22Rv1 (cell line): Measurements from ENCODE around the gene PAM16.

Experiments used
- H3K27ac ChIP-seq: fragments of 450-650 bp; 2 replicates; pipeline ENCODE4 v1.5.1; 2017
- ZFX ChIP-seq: fragments of 450-650 bp; IDR thresholded peaks from 2 replicates; pipeline ENCODE4 v1.6.1; 2017; ENCODE audit warnings: antibody characterized with exemption, borderline replicate concordance
- TF ChIP-seq, protein P1 (sequence below): fragments of 450-650 bp; IDR thresholded peaks from 2 replicates; pipeline ENCODE4 v1.5.1; 2017; ENCODE audit warnings: mild to moderate bottlenecking

PAM16 gene

GRCh38 chr16:4381935-4382794, 31.0 kb upstream of the PAM16 start:
- no peak overlapping the region for H3K27ac ChIP-seq
- TF ChIP-seq ZFX: no peak
- TF ChIP-seq, protein P1, sequence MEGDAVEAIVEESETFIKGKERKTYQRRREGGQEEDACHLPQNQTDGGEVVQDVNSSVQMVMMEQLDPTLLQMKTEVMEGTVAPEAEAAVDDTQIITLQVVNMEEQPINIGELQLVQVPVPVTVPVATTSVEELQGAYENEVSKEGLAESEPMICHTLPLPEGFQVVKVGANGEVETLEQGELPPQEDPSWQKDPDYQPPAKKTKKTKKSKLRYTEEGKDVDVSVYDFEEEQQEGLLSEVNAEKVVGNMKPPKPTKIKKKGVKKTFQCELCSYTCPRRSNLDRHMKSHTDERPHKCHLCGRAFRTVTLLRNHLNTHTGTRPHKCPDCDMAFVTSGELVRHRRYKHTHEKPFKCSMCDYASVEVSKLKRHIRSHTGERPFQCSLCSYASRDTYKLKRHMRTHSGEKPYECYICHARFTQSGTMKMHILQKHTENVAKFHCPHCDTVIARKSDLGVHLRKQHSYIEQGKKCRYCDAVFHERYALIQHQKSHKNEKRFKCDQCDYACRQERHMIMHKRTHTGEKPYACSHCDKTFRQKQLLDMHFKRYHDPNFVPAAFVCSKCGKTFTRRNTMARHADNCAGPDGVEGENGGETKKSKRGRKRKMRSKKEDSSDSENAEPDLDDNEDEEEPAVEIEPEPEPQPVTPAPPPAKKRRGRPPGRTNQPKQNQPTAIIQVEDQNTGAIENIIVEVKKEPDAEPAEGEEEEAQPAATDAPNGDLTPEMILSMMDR: no peak

- H3K27ac ChIP-seq: no peak overlapping the region
- TF ChIP-seq, protein P1: no peak
- no peak for TF ChIP-seq ZFX
These were observed 30.2 kb upstream of the PAM16 start for GRCh38 chr16:4381072-4381934.

- TF ChIP-seq ZFX: no peak
- TF ChIP-seq, protein P1: no peak
- no peak overlapping the region for H3K27ac ChIP-seq
These were observed 29.3 kb upstream of the PAM16 start for GRCh38 chr16:4380119-4381063.

- TF ChIP-seq, protein P1: no peak
- no peak for TF ChIP-seq ZFX
- no peak overlapping the region for H3K27ac ChIP-seq
These were observed 28.0 kb upstream of the PAM16 start for GRCh38 chr16:4378999-4379690.

GRCh38 chr16:4378161-4378666, 27.1 kb upstream of the PAM16 start:
- H3K27ac ChIP-seq: no peak overlapping the region
- TF ChIP-seq ZFX: no peak
- TF ChIP-seq, protein P1: no peak

GRCh38 chr16:4377573-4378154, 26.5 kb upstream of the PAM16 start:
- TF ChIP-seq, protein P1: no peak
- TF ChIP-seq ZFX: no peak
- H3K27ac ChIP-seq: no peak overlapping the region
